ENCODE data around the gene GNMT. TPM values are rescaled to one million over a fixed set of nuclear protein-coding genes. Genes with fewer than 3 reads are reported as not detected.
A peak's percentile ranks its signal among the peaks of the same experiment; 100 is the strongest.

GNMT gene
- total and polyA plus RNA-seq, 4 donors = 0.20 to 5.1 (median 1.8) TPM

DNA sequence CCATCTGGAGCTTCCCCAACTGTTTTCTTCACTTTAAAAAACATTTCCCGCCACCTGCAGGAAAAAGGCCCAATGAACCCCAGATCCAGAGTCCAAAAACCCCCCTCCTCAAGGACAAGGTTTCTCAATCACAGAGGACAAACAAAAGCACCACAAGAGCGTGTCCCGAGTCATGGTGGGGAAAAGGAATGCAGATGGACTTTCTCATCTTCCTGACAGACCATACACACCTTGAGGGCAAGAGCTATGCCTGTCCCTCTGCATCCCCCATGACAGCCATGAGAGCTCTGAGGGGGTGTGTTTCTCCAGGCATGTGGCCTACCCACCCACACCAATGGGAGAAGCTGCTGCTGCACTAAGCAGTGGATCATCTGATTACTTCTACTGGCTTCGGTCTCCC is 9.4 kb downstream of the GNMT start:
- peaks cover 64% of the 10 kb centered on the region for H3K36me3 ChIP-seq (ENCODE audit: control insufficient read depth, insufficient read depth, low read length)
- H3K27ac ChIP-seq (ENCODE audit: low read depth, low read length) = no peak overlapping the region
- DNase-seq (ENCODE audit: low read depth in 4 of 6, low spot score in 6 of 6) = no peak
- no peaks in the 10 kb centered on the region for H3K27me3 ChIP-seq (ENCODE audit: control insufficient read depth, insufficient read depth, low read length)
- no peaks in the 10 kb centered on the region for H3K4me1 ChIP-seq (ENCODE audit: control insufficient read depth, insufficient read depth, low read length)
- H3K9me3 ChIP-seq (ENCODE audit: control insufficient read depth, insufficient read depth, low read length) = no peaks in the 10 kb centered on the region
- WGBS (ENCODE audit: insufficient coverage) = no CpG with 5 or more reads among the region's 4 CpGs
- H3K4me3 ChIP-seq (ENCODE audit: low read depth, low read length) = no peak overlapping the region

DNA sequence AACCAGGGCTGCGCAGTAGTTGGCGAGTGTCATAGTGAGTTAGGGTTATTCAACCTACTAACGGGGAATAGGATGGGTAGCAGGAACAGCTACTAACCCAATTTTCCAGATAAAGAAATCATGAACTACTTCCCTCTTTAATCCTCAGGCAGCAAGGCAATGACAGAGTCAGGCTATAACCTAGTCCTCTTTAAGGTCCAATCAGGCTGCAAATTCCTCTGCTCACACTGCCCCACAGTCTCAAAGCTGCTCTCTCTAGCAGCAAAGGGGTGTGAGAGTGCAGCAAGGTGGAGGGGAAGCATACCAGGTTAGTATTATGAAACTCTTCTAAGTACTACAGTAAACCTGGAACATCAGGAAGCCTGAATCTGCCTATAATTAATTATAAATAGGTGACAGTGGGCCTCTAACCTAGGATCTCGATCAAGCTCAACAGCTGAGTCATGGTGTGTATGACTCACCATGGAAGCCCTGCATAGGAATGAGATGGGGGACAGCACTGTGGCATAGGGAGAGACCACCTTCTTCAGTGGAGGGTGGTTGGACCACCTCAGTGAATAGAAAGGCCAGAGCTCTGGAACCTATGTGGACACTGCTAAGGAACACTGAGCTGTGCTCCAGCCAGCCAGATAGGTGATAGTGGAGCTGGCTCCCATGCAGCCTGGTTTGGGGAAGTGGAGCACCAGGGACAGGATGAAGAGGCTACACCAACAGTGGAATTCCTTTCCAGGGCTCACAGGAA is 10.5 kb downstream of the GNMT start:
- H3K4me1 ChIP-seq (ENCODE audit: control insufficient read depth, insufficient read depth, low read length) = no peaks in the 10 kb centered on the region
- WGBS (ENCODE audit: insufficient coverage) = no CpG with 5 or more reads among the region's 4 CpGs
- no peaks in the 10 kb centered on the region for H3K27me3 ChIP-seq (ENCODE audit: control insufficient read depth, insufficient read depth, low read length)
- H3K4me3 ChIP-seq (ENCODE audit: low read depth, low read length) = no peak overlapping the region
- no peak overlapping the region for H3K27ac ChIP-seq (ENCODE audit: low read depth, low read length)
- no peaks in the 10 kb centered on the region for H3K9me3 ChIP-seq (ENCODE audit: control insufficient read depth, insufficient read depth, low read length)
- DNase-seq (ENCODE audit: low read depth in 4 of 6, low spot score in 6 of 6) = no peak
- H3K36me3 ChIP-seq (ENCODE audit: control insufficient read depth, insufficient read depth, low read length) = peaks cover 53% of the 10 kb centered on the region

DNA sequence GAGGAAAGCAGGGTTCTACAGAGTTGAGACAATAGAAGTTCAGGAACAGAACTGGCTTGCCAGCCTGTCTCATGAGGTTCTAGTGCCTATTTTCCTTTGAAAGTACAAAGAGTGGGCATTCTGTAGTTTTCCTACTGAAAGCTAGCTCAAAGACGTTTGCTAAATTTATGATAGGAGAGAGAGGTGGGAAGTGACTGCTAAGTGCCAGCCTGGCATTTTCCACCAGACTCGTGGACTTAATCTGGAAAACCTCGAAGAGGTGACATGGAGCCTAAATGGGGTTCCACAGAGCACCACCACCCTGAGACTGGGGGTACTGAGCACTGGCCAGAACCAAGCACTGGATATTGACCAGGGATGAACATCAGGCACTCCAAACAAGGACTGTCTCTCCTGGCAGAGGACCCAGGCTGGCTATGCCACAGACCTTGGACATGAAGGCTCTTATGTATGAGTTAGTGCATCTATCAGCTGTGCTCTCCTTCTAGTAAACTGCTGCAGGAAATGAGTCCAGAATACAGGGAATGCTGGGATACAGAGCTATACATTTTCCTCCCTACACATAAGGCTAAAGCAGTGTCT is 11.3 kb downstream of the GNMT start:
- H3K4me1 ChIP-seq (ENCODE audit: control insufficient read depth, insufficient read depth, low read length) = no peaks in the 10 kb centered on the region
- no peak overlapping the region for H3K4me3 ChIP-seq (ENCODE audit: low read depth, low read length)
- H3K27ac ChIP-seq (ENCODE audit: low read depth, low read length) = no peak overlapping the region
- H3K36me3 ChIP-seq (ENCODE audit: control insufficient read depth, insufficient read depth, low read length) = peaks cover 45% of the 10 kb centered on the region
- 88% methylated on average over 3 of the region's 3 CpGs for WGBS (ENCODE audit: insufficient coverage)
- no peak for DNase-seq (ENCODE audit: low read depth in 4 of 6, low spot score in 6 of 6)
- H3K9me3 ChIP-seq (ENCODE audit: control insufficient read depth, insufficient read depth, low read length) = no peaks in the 10 kb centered on the region
- no peaks in the 10 kb centered on the region for H3K27me3 ChIP-seq (ENCODE audit: control insufficient read depth, insufficient read depth, low read length)

GRCh38 chr6:42973926-42974325 is 13.4 kb downstream of the GNMT start:
- Histone ChIP-seq H3K36me3 (ENCODE audit: control insufficient read depth, insufficient read depth, low read length) (peaks cover 26% of the 10 kb centered on the region), H3K9me3 (ENCODE audit: control insufficient read depth, insufficient read depth, low read length) (no peaks in the 10 kb centered on the region), H3K4me1 (ENCODE audit: control insufficient read depth, insufficient read depth, low read length) (peaks cover 14% of the 10 kb centered on the region), H3K27ac (ENCODE audit: low read depth, low read length) (no peak overlapping the region), H3K4me3 (ENCODE audit: low read depth, low read length) (no peak overlapping the region), H3K27me3 (ENCODE audit: control insufficient read depth, insufficient read depth, low read length) (no peaks in the 10 kb centered on the region)
- DNase-seq (ENCODE audit: low read depth in 4 of 6, low spot score in 6 of 6) = no peak
- WGBS (ENCODE audit: insufficient coverage) = no CpG with 5 or more reads among the region's 3 CpGs

- Histone ChIP-seq H3K9me3 (ENCODE audit: control insufficient read depth, insufficient read depth, low read length) (no peaks in the 10 kb centered on the region), H3K27me3 (ENCODE audit: control insufficient read depth, insufficient read depth, low read length) (no peaks in the 10 kb centered on the region), H3K4me1 (ENCODE audit: control insufficient read depth, insufficient read depth, low read length) (peaks cover 23% of the 10 kb centered on the region), H3K4me3 (ENCODE audit: low read depth, low read length) (no peak overlapping the region), H3K27ac (ENCODE audit: low read depth, low read length) (no peak overlapping the region), H3K36me3 (ENCODE audit: control insufficient read depth, insufficient read depth, low read length) (peaks cover 15% of the 10 kb centered on the region)
- 95% methylated on average over 3 of the region's 5 CpGs for WGBS (ENCODE audit: insufficient coverage)
- DNase-seq (ENCODE audit: low read depth in 4 of 6, low spot score in 6 of 6) = no peak
Measured at GRCh38 chr6:42974919-42975505, 14.5 kb downstream of the GNMT start.

DNA sequence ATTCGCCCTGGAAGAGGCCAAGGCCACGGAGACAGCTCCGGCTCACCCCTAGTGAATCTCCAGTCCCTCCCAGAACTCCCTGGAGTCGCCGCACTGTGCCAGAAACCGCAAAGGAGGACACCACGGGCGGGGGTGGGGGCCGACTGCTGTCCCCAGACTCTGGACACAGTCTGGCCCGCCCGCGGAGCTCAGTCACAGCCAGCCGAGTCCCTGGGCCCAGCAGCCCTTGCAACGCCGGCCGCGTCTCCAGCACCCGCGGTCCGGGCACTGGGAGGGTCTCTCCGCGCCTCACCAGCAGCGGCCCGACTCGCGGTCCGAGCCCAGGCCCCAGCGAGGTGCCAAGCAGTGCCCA is 17.9 kb downstream of the GNMT start:
- H3K4me1 ChIP-seq (ENCODE audit: control insufficient read depth, insufficient read depth, low read length) = peaks cover 31% of the 10 kb centered on the region
- 1% methylated on average over 28 of the region's 28 CpGs for WGBS (ENCODE audit: insufficient coverage)
- peak overlapping the region; percentile 70 for H3K4me3 ChIP-seq (ENCODE audit: low read depth, low read length)
- no peaks in the 10 kb centered on the region for H3K9me3 ChIP-seq (ENCODE audit: control insufficient read depth, insufficient read depth, low read length)
- DNase-seq (ENCODE audit: low read depth in 4 of 6, low spot score in 6 of 6) = no peak
- H3K27me3 ChIP-seq (ENCODE audit: control insufficient read depth, insufficient read depth, low read length) = no peaks in the 10 kb centered on the region
- no peak overlapping the region for H3K27ac ChIP-seq (ENCODE audit: low read depth, low read length)
- H3K36me3 ChIP-seq (ENCODE audit: control insufficient read depth, insufficient read depth, low read length) = peaks cover 9% of the 10 kb centered on the region

DNA sequence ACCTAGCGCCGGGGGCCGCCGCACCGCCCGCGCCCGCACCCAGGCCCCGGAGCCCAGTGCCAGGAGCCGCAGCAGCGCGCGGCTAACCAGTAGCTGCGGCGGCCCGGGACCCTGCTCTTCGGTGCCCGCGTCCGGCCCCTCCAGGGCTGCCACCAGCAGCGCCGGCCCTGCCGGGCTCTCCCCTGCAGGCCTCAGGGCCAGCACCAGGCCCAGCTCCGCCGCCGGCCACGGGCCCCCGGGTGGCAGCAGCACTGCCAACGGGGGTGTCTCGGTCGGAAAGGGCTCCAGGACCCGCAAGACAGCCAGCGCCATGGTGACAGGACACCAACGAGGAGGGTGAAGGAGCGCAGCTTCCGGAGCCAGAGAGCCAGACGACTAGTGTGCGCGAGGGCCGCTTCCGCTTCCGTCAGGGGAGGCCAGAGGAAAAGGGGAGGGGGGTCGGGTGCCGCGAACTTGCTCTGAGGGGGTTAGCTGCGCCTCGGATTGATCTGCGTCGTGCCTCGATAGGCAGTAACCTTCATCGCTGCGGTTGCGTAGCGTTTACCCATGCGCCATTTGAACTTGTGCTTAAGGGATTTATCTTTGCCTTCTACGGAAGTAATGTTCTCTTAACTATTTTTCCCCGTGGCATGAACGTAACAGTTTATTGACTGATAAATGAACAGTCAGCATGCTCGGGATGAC is 18.4 kb downstream of the GNMT start, which contains the start of gene PEX6:
Gene PEX6 (minus strand): TSS at position 343 of the 684 bp plus-strand sequence. CDS start 31 bp downstream, at position 312.
- Histone ChIP-seq H3K27ac (ENCODE audit: low read depth, low read length) (peak within 1 kb of the TSS; percentile 90), H3K4me3 (ENCODE audit: low read depth, low read length) (peak within 1 kb of the TSS; percentile 70), H3K9me3 (ENCODE audit: control insufficient read depth, insufficient read depth, low read length) (no peaks in the 10 kb centered on the region), H3K27me3 (ENCODE audit: control insufficient read depth, insufficient read depth, low read length) (no peaks in the 10 kb centered on the region), H3K36me3 (ENCODE audit: control insufficient read depth, insufficient read depth, low read length) (peaks cover 5% of the 10 kb centered on the region), H3K4me1 (ENCODE audit: control insufficient read depth, insufficient read depth, low read length) (peaks cover 36% of the 10 kb centered on the region)
- DNase-seq (ENCODE audit: low read depth in 4 of 6, low spot score in 6 of 6) = peak; percentile 62 to 97 (median 86)
- WGBS (ENCODE audit: insufficient coverage) = under 1% methylated on average over 59 of the region's 59 CpGs

DNA sequence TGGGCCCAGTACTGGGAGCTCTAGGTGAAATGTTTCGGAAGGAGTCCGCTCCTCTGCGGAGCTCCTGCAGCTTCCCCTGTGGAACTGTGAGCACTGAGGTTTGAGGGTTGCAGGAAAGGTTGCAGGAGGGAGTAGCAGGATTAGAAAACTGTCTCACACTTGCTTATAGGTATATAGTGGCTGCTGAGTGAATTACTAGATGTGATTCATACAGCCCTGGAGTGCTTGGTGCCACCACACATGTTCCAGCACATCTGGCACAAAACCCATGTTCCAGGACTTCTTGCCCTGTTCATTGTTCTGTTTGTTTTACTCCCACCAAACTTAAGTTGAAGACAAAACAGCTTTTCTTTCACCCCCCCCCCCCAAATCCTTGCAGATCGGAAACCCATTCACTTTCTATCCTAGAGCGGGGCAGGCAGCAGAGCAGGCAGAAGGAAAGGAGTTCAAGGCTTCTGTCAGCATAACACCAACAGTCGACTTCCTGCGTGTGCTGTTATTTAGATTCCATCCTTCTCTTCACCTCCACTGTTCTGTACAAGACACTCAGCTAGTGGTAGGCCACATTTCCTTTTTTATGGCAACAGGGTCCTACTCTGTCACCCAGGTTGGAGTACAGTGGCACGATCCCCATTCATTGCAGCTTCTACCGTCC is 19.1 kb downstream of the GNMT start:
- DNase-seq (ENCODE audit: low read depth in 4 of 6, low spot score in 6 of 6) = no peak
- no peaks in the 10 kb centered on the region for H3K27me3 ChIP-seq (ENCODE audit: control insufficient read depth, insufficient read depth, low read length)
- 44% methylated on average over 7 of the region's 9 CpGs for WGBS (ENCODE audit: insufficient coverage)
- peaks cover 37% of the 10 kb centered on the region for H3K4me1 ChIP-seq (ENCODE audit: control insufficient read depth, insufficient read depth, low read length)
- H3K4me3 ChIP-seq (ENCODE audit: low read depth, low read length) = peak overlapping the region; percentile 70
- H3K36me3 ChIP-seq (ENCODE audit: control insufficient read depth, insufficient read depth, low read length) = peaks cover 3% of the 10 kb centered on the region
- peak overlapping the region; percentile 90 for H3K27ac ChIP-seq (ENCODE audit: low read depth, low read length)
- H3K9me3 ChIP-seq (ENCODE audit: control insufficient read depth, insufficient read depth, low read length) = no peaks in the 10 kb centered on the region

DNA sequence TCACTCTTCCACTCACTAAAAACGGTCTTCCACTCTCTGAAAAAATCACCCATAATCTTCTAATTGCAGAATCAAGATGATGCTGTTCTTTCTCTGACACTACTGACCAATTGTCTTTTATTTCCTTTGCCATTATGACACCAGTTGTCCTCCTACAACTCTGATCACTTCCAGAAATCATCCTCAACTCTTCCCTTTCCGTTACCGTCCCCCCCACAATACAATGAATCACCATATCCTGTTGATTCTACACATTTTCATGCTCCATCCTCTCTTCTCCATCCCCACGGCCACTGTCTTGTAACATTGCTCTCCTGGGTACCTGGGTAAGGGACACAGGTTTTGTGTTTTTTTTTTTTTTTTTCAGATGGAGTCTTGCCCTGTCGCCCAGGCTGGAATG is 21.3 kb downstream of the GNMT start:
- 93% methylated on average over 4 of the region's 5 CpGs for WGBS (ENCODE audit: insufficient coverage)

More for the DNA sequence above, 21.3 kb downstream of the GNMT start:
- no peak overlapping the region for H3K27ac ChIP-seq (ENCODE audit: low read depth, low read length)
- DNase-seq (ENCODE audit: low read depth in 4 of 6, low spot score in 6 of 6) = no peak
- H3K27me3 ChIP-seq (ENCODE audit: control insufficient read depth, insufficient read depth, low read length) = no peaks in the 10 kb centered on the region
- H3K9me3 ChIP-seq (ENCODE audit: control insufficient read depth, insufficient read depth, low read length) = no peaks in the 10 kb centered on the region
- no peak overlapping the region for H3K4me3 ChIP-seq (ENCODE audit: low read depth, low read length)
- peaks cover 5% of the 10 kb centered on the region for H3K36me3 ChIP-seq (ENCODE audit: control insufficient read depth, insufficient read depth, low read length)
- peaks cover 53% of the 10 kb centered on the region for H3K4me1 ChIP-seq (ENCODE audit: control insufficient read depth, insufficient read depth, low read length)
